Measurements from ENCODE around the gene AGPS.

AGPS gene

DNA sequence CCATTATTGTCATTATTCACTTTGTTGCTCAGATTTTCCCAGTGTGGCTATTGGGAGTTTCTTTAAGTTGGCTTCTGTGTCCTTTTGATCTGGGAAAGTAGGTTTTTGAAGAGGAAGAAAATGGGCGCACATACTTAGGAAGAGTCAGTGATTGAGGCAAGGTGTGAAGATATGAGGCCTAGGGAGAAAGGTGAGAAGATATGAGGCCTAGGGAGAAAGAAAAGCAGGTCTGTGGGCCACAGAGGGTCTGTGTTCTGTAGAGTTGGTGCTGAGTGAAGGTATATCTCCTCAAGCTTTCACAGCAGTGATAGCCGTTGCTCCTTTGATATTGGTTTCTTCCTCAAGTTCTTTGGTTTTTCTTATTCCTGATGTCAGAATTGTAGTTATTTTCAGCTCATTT lies 126.2 kb downstream of the AGPS start:
- no peak for TF ChIP-seq GABPA (IDR thresholded peaks at IDR 0.05; ENCODE audit: low read depth)
- TF ChIP-seq POLR2AphosphoS5 (IDR thresholded peaks at IDR 0.05; ENCODE audit: low read depth): no peak
- TF ChIP-seq SPI1 (IDR thresholded peaks at IDR 0.05; ENCODE audit: borderline replicate concordance, low read depth): no peak
- TF ChIP-seq, protein P1, sequence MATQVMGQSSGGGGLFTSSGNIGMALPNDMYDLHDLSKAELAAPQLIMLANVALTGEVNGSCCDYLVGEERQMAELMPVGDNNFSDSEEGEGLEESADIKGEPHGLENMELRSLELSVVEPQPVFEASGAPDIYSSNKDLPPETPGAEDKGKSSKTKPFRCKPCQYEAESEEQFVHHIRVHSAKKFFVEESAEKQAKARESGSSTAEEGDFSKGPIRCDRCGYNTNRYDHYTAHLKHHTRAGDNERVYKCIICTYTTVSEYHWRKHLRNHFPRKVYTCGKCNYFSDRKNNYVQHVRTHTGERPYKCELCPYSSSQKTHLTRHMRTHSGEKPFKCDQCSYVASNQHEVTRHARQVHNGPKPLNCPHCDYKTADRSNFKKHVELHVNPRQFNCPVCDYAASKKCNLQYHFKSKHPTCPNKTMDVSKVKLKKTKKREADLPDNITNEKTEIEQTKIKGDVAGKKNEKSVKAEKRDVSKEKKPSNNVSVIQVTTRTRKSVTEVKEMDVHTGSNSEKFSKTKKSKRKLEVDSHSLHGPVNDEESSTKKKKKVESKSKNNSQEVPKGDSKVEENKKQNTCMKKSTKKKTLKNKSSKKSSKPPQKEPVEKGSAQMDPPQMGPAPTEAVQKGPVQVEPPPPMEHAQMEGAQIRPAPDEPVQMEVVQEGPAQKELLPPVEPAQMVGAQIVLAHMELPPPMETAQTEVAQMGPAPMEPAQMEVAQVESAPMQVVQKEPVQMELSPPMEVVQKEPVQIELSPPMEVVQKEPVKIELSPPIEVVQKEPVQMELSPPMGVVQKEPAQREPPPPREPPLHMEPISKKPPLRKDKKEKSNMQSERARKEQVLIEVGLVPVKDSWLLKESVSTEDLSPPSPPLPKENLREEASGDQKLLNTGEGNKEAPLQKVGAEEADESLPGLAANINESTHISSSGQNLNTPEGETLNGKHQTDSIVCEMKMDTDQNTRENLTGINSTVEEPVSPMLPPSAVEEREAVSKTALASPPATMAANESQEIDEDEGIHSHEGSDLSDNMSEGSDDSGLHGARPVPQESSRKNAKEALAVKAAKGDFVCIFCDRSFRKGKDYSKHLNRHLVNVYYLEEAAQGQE (IDR thresholded peaks at IDR 0.05; ENCODE audit: insufficient replicate concordance, low read depth): no peak
- TF ChIP-seq, protein P2, sequence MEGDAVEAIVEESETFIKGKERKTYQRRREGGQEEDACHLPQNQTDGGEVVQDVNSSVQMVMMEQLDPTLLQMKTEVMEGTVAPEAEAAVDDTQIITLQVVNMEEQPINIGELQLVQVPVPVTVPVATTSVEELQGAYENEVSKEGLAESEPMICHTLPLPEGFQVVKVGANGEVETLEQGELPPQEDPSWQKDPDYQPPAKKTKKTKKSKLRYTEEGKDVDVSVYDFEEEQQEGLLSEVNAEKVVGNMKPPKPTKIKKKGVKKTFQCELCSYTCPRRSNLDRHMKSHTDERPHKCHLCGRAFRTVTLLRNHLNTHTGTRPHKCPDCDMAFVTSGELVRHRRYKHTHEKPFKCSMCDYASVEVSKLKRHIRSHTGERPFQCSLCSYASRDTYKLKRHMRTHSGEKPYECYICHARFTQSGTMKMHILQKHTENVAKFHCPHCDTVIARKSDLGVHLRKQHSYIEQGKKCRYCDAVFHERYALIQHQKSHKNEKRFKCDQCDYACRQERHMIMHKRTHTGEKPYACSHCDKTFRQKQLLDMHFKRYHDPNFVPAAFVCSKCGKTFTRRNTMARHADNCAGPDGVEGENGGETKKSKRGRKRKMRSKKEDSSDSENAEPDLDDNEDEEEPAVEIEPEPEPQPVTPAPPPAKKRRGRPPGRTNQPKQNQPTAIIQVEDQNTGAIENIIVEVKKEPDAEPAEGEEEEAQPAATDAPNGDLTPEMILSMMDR (IDR thresholded peaks at IDR 0.05; ENCODE audit: insufficient read depth, low read length): no peak
- Histone ChIP-seq H3K27me3 (ENCODE audit: insufficient read depth, poor library complexity, severe bottlenecking) (no peaks in the 10 kb centered on the region), H3K4me3 (replicated peaks; ENCODE audit: insufficient read depth, low read length) (no peak overlapping the region), H3K27ac (replicated peaks) (no peak overlapping the region)
- no peak for DNase-seq (ENCODE audit: low read depth in 1 of 2, low spot score in 1 of 2)

DNA sequence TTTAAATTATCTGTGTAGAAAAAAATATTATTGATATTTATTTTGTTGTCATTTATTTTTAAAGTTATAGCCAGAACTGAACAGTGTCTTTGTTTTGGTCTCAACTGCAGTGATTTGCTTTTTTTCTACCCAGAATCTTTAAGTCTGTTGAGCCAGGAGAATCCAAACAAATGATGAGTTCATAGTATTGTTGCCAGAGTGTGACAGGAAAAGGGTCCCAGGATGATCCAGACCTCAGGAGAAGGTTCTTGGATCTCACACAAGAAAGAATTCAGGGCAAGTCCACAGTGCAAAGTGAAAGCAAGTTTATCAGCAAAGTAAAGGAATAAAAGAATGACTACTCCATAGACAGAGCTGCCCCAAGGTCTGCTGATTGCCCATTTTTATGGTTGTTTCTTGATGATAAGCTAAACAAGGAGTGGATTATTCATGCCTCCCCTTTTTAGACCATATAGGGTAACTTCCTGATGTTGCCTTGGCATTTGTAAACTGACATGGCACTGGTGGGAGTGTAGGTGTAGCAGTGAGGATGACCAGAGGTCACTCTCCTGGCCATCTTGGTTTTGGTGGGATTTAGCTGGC lies 127.1 kb downstream of the AGPS start:
- H3K27ac ChIP-seq (replicated peaks): no peak overlapping the region
- DNase-seq (ENCODE audit: low read depth in 1 of 2, low spot score in 1 of 2): no peak
- H3K27me3 ChIP-seq (ENCODE audit: insufficient read depth, poor library complexity, severe bottlenecking): no peaks in the 10 kb centered on the region
- TF ChIP-seq, protein P2 (IDR thresholded peaks at IDR 0.05; ENCODE audit: insufficient read depth, low read length): no peak
- TF ChIP-seq SPI1 (IDR thresholded peaks at IDR 0.05; ENCODE audit: borderline replicate concordance, low read depth): no peak
- no peak overlapping the region for H3K4me3 ChIP-seq (replicated peaks; ENCODE audit: insufficient read depth, low read length)

DNA sequence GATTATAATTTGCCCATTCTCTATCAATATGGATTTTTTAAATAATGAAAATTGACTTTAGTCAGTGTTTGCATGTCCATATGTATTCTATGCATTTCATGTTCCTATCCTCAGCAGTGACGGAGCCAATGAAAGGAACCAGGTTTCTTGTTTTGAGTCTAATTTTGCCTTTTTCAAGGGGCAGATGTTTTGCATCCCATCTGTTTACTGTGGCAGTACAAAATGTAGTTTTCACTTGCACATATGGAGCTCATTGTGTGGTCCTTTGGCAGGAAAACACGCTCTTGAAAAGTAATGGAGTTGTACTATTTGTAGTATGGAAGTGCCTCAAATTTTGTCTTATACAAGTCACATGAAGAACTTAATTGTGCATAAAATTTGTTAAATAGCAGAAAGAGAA lies 127.8 kb downstream of the AGPS start:
- Histone ChIP-seq H3K4me3 (replicated peaks; ENCODE audit: insufficient read depth, low read length) (no peak overlapping the region), H3K27ac (replicated peaks) (no peak overlapping the region), H3K27me3 (ENCODE audit: insufficient read depth, poor library complexity, severe bottlenecking) (no peaks in the 10 kb centered on the region)
- TF ChIP-seq, protein P1 (IDR thresholded peaks at IDR 0.05; ENCODE audit: insufficient replicate concordance, low read depth): no peak
- no peak for TF ChIP-seq GABPA (IDR thresholded peaks at IDR 0.05; ENCODE audit: low read depth)
- no peak for TF ChIP-seq SPI1 (IDR thresholded peaks at IDR 0.05; ENCODE audit: borderline replicate concordance, low read depth)
- no peak for TF ChIP-seq POLR2AphosphoS5 (IDR thresholded peaks at IDR 0.05; ENCODE audit: low read depth)
- TF ChIP-seq, protein P2 (IDR thresholded peaks at IDR 0.05; ENCODE audit: insufficient read depth, low read length): no peak
- no peak for DNase-seq (ENCODE audit: low read depth in 1 of 2, low spot score in 1 of 2)

DNA sequence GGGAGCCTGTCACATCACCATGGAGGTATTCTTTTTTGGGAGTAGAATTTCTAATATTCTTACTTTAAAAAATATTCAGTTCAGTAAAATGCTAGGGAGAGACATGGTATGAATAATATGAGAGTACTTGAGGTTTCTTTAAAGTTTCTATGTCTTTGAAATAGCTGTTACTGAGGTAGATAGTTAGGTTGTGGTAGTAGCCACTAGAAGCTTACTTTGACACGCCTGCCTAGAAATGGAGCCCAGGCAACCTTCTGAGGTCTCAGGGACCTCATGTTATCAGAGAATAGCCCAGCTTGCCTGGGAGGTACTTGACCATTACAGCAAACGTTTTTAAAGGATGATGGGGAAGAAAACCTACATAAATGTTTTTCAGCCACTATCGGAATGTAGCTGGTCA lies 131.2 kb downstream of the AGPS start:
- Histone ChIP-seq H3K4me3 (replicated peaks; ENCODE audit: insufficient read depth, low read length) (no peak overlapping the region), H3K27me3 (ENCODE audit: insufficient read depth, poor library complexity, severe bottlenecking) (no peaks in the 10 kb centered on the region), H3K27ac (replicated peaks) (no peak overlapping the region)
- DNase-seq (ENCODE audit: low read depth in 1 of 2, low spot score in 1 of 2): no peak
- TF ChIP-seq GABPA (IDR thresholded peaks at IDR 0.05; ENCODE audit: low read depth): no peak
